GM12864 (cell line): ENCODE measurements around the gene TBC1D16.

Source experiments
- DNase-seq: peaks from one replicate; pipeline ENCODE4 v3.0.0-alpha.2; 2011; ENCODE audit warnings: low read depth
- H3K4me3 ChIP-seq: 2 replicates; pipeline ENCODE4 v1.5.1; 2011; ENCODE audit warnings: mild to moderate bottlenecking, low read depth, low read length, control low read depth
- CTCF ChIP-seq: IDR thresholded peaks from 2 replicates; pipeline ENCODE4 v1.5.1; 2011; ENCODE audit warnings: low read depth, mild to moderate bottlenecking, moderate library complexity, low read length, control low read depth, inconsistent platforms; ENCODE audit errors: missing control alignments

TBC1D16 gene

DNA sequence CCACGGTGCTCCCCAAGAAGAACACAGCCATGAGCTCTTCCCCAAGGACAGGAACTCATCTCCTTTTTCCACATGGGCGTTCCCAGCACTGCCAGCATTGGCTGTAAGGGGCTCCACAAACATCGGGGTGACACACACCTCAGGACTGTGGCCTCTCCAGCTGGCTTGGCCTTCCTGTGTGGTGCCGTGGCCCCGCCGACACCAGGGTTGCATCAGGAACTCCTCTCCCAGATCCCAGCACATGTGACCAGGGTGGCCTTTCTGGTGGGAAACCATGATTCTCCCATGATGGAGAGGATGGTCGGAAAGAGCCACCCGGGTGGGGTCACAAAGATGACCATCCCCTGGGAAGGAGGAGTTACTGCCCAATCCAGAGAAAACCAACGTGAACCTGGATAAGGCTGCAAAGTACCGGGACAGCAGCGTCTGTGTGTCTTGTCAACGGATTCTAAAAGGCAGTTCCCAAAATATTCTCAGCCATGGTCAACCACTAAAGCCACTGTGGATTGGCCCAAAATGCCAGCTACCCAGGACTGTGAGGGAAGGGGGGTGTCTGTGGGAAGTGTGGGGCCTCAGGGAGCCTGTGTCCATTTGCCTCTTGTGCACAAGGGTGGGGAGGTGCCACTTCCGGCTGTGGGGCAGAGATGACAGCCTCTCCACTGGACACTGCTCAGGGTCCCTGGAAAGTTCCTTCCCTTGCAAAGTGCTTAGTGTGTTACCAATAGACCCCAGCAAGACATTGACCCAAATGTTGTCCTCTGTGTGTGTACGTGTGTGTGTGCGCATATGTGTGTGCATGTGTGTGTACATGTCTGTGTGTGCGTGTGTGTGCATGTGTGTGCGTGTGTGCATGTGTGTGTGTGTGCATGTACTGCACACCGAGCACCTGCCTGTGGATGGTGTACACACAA is 118.4 kb downstream of the TBC1D16 start:
- TF ChIP-seq CTCF: no peak
- no peak for DNase-seq
- no peak overlapping the region for H3K4me3 ChIP-seq

DNA sequence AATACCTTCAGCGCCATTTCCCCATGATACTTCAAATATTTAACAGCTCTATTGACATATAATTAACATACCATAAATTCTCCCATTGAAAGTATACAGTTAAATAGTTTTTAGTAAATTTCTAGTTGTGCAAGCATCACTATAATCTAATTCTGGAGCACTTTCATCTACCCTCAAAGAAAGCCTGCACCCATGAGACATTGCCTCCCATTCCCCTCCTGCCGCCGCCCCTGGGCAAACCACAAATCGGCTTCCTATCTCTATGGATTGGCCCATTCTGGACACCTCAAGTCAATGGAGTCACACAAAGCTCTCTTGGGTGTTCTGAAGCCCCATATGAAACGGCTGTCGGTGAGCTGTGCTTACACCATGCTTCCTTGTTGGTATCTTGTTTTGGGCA is 119.2 kb downstream of the TBC1D16 start:
- DNase-seq: no peak
- no peak for TF ChIP-seq CTCF
- H3K4me3 ChIP-seq: no peak overlapping the region

DNA sequence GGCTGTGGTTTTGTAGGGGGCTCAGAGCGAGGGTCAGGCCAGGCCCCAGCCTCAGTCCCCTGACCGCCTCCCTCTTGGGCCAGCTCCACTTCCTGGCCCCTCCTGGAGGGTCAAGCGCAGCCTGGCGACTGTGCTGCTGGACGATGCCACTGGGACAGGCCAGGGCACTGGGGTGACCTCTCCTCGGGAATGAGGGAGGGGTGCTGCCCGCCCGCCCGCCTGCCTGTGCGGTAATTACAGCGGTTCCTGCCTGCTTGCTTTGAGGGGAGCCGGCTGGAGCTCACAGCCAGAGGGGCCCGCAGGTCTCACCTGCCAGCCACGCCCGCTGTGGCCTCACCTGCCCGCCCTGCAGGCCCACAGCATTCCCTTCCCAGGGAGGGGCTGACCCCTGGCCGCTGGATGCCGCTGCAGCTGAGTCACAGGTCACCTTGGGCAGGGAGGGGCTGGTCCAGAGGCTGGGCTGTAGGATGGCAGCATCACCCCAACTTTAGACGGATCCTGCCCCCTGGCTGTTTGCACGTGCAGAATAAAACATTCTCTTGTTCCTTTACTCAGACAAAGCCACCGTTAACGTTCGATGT is 119.7 kb downstream of the TBC1D16 start:
- TF ChIP-seq CTCF: peak; percentile 27
- H3K4me3 ChIP-seq: no peak overlapping the region
- no peak for DNase-seq

DNA sequence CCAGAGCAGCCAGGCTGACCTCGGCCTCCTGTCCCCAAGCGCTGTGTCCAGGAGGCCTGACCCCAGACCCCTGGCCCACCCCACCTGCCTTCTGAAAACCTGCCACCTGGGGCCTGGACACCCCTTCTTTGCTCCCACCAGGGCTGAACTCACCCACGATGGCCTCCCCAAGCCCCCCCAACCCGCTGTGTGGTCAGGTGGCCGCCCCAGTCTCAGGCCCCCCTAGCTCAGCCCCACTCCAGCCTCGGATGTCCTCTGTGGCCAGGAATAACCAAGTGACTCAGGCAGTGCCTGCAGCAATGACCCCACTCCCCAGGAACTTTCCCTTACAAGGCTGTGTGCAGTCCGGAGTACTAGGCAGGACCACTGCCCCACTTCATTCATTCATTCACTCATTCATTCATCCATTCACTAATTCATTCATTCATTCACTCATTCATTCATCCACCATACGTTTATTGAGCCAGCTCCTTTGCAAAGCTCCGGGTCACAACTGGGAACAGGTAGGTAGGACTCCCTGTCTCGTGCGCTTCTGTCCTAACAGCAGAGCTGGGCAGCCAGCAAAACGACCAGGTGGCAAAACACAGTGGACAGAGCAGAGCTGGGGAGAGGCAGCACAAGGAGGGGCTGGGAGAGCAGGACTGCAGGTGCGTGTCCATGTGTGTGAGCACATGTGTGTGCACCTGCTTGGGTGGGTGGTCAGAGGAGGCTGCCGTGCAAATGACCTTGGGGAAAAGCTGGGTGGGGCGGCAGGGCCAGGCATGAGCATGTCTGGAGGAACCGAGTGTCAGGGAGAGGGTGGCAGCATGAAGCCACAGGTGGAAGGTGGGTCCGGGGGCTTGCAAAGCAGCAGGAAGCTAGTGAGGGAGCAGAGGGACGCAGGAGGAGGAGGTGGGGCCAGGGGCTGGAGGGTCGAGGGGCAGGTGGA is 120.6 kb downstream of the TBC1D16 start:
- no peak overlapping the region for H3K4me3 ChIP-seq
- no peak for DNase-seq
- no peak for TF ChIP-seq CTCF

- H3K4me3 ChIP-seq: no peak overlapping the region
- TF ChIP-seq CTCF: no peak
- no peak for DNase-seq
Observed at GRCh38 chr17:79913896-79914812, 121.5 kb downstream of the TBC1D16 start.

DNA sequence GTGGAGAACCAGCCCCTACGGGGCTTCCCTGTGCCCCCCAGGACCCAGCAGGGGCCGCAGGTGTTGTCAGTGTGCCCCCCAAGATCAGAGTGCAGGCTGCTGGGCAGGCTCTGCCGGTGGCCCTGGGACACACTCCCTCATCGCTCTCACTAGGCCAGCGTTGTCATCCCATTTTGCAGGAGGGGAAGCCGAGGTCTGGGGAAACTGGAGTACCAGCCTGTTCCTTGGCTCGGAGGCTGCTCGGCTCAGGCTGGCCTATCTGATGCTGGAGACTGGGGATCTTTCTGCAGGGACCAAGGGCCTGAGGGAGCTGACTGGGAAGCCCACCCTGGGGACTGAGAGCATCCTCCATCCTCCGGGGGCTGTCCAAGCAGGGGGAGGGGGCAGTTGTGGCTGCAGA is 122.2 kb downstream of the TBC1D16 start:
- H3K4me3 ChIP-seq: no peak overlapping the region
- no peak for DNase-seq
- no peak for TF ChIP-seq CTCF
